ENCODE measurements around the gene SOST. TPM values are rescaled to one million over a fixed set of nuclear protein-coding genes. Genes with fewer than 3 reads are reported as not detected.

Gene SOST
- total RNA-seq, 2 donors from 2014 or later: not detected

GRCh38 chr17:43722269-43722619 lies 36.3 kb downstream of the SOST start:
- H3K4me1 ChIP-seq: no peaks in the 10 kb centered on the region
- H3K27ac ChIP-seq: no peak overlapping the region
- H3K9ac ChIP-seq (ENCODE audit: low read depth in 2 of 2, low read length in 2 of 2): no peak overlapping the region
- DNase-seq: no peak
- H3K27me3 ChIP-seq: no peaks in the 10 kb centered on the region
- no peaks in the 10 kb centered on the region for H3K36me3 ChIP-seq
- intact Hi-C loops (cut with DNase I): no loop called here
- no peaks in the 10 kb centered on the region for H3K9me3 ChIP-seq
- TF ChIP-seq, protein P1, sequence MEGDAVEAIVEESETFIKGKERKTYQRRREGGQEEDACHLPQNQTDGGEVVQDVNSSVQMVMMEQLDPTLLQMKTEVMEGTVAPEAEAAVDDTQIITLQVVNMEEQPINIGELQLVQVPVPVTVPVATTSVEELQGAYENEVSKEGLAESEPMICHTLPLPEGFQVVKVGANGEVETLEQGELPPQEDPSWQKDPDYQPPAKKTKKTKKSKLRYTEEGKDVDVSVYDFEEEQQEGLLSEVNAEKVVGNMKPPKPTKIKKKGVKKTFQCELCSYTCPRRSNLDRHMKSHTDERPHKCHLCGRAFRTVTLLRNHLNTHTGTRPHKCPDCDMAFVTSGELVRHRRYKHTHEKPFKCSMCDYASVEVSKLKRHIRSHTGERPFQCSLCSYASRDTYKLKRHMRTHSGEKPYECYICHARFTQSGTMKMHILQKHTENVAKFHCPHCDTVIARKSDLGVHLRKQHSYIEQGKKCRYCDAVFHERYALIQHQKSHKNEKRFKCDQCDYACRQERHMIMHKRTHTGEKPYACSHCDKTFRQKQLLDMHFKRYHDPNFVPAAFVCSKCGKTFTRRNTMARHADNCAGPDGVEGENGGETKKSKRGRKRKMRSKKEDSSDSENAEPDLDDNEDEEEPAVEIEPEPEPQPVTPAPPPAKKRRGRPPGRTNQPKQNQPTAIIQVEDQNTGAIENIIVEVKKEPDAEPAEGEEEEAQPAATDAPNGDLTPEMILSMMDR (IDR thresholded peaks at IDR 0.05): no peak
- no peak overlapping the region for H3K4me3 ChIP-seq

DNA sequence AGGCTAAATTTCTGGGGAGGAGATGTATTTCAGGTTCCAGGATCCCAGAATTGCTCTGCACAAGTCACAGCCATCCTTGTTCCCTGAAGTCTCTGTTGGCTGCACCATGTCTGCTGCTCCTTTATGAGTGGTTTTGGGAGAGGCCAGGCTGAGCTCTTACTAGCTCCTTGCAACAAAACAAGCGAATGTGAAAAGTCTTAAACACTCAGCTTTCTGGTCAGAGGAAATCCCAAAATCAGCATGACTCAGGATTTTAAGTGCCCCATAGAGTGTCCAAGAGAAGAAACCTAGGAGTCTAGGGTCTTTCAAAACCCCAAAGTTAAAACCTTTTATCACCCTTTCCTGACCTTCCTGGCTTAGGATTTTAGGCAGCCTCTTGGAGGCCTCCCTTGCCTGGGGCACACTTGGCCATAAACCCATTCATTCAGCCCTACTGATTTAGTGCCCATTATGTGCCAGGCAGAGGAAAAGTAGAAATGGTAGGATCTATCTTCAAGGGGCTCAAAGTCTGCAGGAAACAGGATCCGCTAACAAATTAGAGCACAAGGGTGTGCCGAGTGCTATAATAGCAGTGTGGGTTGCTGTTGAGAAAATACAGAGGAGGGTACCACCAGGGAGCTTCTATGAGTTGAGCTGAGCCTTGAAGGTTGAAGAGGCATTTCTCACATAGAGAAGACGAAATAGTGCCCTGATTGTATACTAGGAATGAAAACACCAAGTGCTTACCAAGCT lies 36.9 kb downstream of the SOST start:
- Histone ChIP-seq H3K36me3 (no peaks in the 10 kb centered on the region), H3K9ac (ENCODE audit: low read depth in 2 of 2, low read length in 2 of 2) (no peak overlapping the region), H3K4me3 (no peak overlapping the region), H3K9me3 (no peaks in the 10 kb centered on the region), H3K27me3 (no peaks in the 10 kb centered on the region), H3K27ac (peak overlapping the region; percentile 76), H3K4me1 (no peaks in the 10 kb centered on the region)
- no peak for DNase-seq
- intact Hi-C loops (cut with DNase I): no loop called here
- TF ChIP-seq, protein P1 (IDR thresholded peaks at IDR 0.05): no peak

- Histone ChIP-seq H3K4me1 (no peaks in the 10 kb centered on the region), H3K27me3 (no peaks in the 10 kb centered on the region), H3K9ac (ENCODE audit: low read depth in 2 of 2, low read length in 2 of 2) (peak overlapping the region; percentile 88), H3K4me3 (peak overlapping the region; percentile 66), H3K36me3 (no peaks in the 10 kb centered on the region), H3K9me3 (no peaks in the 10 kb centered on the region), H3K27ac (peak overlapping the region; percentile 76)
- intact Hi-C loops (cut with DNase I): no loop called here
- peak; percentile 79 for DNase-seq
- TF ChIP-seq, protein P1 (IDR thresholded peaks at IDR 0.05): no peak
These were observed 38.1 kb downstream of the SOST start for GRCh38 chr17:43720311-43721060.

DNA sequence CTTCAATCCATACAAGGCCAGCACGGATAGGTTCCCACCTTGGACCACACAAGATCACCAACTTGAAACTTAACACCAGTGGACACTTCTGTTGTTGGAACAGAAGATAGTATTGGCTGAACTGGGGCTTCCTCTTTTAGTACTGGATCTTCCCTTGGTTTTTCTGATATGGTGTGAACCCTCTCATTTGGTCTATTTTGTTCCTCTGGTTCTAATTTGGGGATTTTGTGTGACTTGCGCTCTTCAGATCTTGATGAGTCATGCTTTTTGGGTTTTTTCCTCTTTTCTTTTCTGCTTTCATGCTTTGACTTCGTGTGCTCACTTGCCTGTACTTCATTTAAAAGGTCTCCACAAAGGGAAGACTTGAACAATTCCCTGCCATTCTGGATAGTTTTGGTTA lies 39.0 kb downstream of the SOST start:
- Histone ChIP-seq H3K27ac (no peak overlapping the region), H3K9ac (ENCODE audit: low read depth in 2 of 2, low read length in 2 of 2) (no peak overlapping the region), H3K27me3 (no peaks in the 10 kb centered on the region), H3K4me1 (no peaks in the 10 kb centered on the region), H3K9me3 (no peaks in the 10 kb centered on the region), H3K36me3 (no peaks in the 10 kb centered on the region), H3K4me3 (no peak overlapping the region)
- DNase-seq: no peak
- TF ChIP-seq, protein P1 (IDR thresholded peaks at IDR 0.05): no peak
- intact Hi-C loops (cut with DNase I): no loop called here

DNA sequence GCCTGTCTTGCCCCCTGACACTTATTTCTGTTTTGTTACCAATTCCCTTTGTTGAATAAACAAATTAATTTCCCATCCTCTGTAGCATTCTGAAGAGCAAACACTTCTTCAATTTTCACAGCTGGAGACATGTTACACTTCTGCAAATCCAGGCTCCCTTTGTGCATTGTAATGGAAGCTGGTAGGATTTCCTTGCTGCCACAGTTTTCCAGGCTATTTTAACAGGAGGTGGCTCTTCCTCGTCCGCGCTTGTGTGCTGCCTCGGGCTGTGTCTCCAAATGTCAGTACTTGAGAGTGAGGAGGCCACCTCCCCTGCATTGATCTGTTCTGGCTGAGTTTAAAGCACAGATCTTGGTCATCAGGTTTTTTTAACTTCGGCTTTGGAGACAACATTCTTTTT lies 40.0 kb downstream of the SOST start:
- no peak overlapping the region for H3K27ac ChIP-seq
- H3K4me3 ChIP-seq: no peak overlapping the region
- no peak overlapping the region for H3K9ac ChIP-seq (ENCODE audit: low read depth in 2 of 2, low read length in 2 of 2)
- no peaks in the 10 kb centered on the region for H3K27me3 ChIP-seq
- TF ChIP-seq, protein P1 (IDR thresholded peaks at IDR 0.05): no peak
- H3K4me1 ChIP-seq: peaks cover under 1% of the 10 kb centered on the region
- intact Hi-C loops (cut with DNase I): no loop called here
- no peaks in the 10 kb centered on the region for H3K36me3 ChIP-seq
- H3K9me3 ChIP-seq: no peaks in the 10 kb centered on the region
- no peak for DNase-seq

All from colonic mucosa (tissue), 4 donors.